Fibroblast of skin of right quadriceps (primary cell): Measurements from ENCODE around the gene CATSPERE.
A peak's percentile ranks its signal among the peaks of the same experiment; 100 is the strongest.
"Not testable (repeated sequence)": the region's sequence is repeated elsewhere in the genome, so short reads cannot be mapped to it uniquely, and the experiment has no call there.

Source experiments
- DNase-seq: peaks from one replicate; pipeline ENCODE4 v3.0.0-alpha.2; 2013

CATSPERE gene

DNA sequence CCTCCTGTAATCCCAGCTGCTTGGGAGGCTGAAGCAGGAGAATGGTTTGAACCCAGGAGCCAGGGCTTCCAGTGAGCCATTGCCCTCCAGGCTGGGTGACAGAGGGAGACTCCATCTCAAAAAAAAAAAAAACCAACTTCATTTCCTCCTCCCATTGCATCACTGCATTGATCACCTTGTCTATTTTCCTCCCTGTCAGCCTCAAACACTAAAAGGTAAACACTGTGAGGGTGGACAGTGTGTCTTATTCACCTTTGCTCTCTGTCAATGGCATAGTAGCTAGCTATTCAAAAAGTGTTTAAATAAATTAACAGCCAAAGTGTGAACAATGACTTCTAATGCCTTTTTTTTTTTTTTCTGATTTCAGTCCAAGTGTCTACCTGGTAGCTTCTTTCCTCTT lies 178.5 kb downstream of the CATSPERE start:
- no peak for DNase-seq

DNA sequence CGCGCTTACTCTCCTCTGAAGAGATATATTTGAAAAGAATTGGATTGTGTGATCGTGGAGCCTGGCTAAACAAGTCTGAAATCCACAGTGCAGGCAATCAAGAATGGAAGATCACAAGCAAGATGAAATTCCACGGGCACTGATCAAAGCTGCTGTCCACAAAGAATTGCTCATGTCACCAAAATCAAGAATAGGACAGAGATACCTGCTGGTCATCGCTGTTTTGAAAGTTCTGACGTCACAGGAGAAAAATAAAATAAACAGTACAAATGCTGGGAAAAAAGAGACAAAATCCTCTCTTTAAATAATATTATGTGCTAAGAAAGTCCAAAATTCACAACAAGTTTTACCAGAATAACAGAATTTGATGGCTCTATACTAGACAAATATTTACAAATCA lies 179.8 kb downstream of the CATSPERE start:
- no peak for DNase-seq

GRCh38 chr1:244642526-244642925 lies 181.5 kb downstream of the CATSPERE start:
- DNase-seq = no peak

DNA sequence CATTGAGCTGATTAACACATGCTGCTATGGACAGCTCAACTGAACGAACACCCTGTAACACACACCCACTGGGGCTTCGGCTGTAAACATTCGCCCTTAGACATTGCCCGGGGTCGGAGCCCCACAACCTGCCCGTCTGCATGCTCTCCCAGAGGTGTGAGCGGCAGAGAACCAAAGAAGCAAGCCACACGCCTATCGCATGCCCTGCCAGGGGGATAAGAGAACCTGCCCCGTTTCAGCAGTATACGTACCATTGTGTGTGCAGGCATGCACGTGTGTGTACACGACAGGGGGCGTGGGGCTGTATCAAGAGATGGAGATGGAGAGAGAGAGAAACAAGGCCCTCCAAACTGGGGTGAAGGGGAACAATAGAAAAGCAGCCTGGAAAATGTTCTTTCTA lies 181.9 kb downstream of the CATSPERE start:
- DNase-seq = no peak

DNA sequence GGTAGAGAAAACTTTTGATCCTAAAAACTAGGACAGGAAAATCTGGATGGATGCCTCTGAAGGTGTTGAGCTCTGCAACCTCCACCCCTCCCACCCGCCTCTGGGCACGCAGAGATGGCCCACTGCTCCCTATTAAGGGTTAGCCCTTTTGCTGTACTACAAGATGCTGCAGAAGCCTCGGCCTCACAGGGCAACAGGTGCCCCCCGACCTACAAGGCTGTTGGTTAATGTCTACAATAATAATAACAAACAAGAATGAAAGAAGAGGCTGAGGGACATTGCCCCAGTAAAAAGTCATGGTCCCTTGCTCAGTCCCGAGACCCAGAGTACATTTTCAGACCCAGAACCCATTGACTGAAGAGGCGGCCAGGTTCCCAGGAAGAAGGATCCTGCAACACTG lies 184.3 kb downstream of the CATSPERE start:
- DNase-seq = no peak

DNA sequence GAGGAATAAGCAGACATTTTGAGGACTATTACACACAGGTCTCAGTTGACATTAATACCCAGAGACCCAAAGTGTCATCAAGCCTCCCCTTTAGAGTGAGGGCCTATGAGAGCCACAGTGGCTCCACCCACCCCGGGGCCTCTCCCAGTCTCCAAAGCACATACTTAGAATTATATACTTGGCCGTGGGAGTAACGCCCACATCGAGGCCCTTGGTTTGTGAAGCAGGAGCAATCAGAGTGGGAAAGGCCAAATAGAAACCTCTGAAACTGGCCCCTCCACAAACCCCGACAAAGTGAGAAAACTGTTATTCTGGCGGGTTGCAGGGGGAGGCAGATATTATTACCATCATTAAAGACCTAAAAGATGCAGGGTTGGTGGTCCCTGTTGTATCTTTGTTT lies 184.8 kb downstream of the CATSPERE start:
- DNase-seq = no peak

GRCh38 chr1:244647819-244648218 lies 186.7 kb downstream of the CATSPERE start:
- DNase-seq = no peak

- DNase-seq = peak; percentile 38
Measured at GRCh38 chr1:244651956-244652622, 191.0 kb downstream of the CATSPERE start.

DNA sequence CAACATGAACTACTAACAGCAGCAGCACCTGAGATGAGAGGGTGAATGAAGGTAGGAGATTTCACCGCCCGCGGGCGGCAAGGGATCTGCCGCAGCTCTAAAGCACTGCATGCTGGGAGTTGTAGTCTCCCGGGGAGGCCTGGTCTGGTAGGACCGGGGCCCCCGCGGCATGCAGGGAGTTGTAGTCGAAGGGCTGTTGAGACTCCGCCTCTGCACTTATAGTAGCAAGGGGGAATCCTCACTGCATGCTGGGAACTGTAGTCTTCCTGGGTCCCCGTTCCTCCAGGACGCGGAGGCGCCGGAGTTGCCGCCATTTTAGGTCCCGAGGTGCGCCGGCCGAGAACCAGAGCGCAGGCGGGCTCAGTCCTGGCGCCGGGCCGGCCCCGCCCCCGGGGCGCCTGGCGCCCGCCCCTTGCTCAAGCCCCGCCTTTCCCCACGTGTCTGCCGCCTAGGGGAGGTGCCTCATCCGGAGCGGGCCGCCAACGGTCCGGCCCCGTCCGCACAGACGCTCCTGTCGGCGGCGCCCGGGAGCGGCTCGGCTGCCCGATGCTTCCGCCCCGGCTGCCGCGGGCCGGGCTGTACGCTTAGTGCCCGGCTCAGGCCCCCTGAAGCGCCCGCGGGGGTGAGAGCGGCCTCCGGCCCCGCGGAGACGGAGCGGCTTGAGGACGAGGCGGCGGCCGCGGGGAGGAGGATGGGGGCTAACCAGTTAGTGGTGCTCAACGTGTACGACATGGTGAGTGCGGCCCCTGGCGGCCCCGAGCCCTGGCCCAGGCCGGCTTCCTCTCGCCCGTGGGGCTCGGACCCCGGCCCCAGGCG lies 191.8 kb downstream of the CATSPERE start, which contains the start of gene DESI2:
Gene DESI2, plus strand, starts transcription at position 504 of the 816 bp plus-strand sequence. Its CDS starts 188 bp downstream, at position 692.
- DNase-seq = peak; percentile 99

- peak; percentile 21 for DNase-seq
Measured at GRCh38 chr1:244653439-244654107, 192.5 kb downstream of the CATSPERE start.

DNA sequence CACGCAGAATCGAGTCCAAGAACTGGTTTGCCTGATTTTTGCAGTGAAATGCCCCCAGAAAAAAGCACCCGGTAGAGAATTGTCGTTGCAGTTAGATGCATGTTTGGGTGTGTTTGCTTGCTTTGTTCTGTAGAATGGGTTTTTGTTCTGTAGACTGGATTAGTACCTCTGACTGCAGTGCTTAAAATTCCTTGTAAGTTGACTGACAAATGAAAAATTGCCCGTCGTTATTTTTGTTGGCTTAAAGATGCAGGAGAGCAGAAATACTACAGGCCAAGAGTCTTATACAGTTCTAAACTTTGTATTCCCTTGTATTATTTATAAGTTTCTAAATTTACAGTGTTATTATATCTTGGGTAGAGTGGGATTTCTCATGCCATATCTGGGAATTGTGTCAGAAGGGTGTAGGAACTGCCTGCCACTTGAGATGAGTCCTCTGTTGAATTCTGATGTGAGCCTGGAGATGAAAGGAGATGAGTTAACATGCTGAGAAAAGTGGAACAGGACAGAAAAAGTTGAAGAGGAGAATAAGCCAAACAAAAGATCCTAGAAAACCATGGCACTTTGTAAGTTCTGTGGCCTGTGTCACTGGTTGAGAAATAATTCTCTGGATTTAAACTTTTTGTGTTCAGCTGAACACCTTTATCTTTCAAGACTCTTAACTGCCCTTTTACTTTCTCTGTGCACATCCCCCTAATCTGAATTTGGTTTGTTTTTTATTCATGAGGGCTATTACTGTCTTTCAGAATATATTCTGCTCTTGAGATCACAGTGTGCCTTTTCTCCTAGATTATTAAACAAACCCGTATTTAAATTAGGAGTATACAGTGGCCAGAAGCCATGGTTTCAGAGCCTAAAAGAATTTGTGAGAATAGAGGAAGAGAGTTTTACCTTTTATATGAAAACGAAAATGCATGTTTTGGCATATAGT lies 193.3 kb downstream of the CATSPERE start:
- no peak for DNase-seq

DNA sequence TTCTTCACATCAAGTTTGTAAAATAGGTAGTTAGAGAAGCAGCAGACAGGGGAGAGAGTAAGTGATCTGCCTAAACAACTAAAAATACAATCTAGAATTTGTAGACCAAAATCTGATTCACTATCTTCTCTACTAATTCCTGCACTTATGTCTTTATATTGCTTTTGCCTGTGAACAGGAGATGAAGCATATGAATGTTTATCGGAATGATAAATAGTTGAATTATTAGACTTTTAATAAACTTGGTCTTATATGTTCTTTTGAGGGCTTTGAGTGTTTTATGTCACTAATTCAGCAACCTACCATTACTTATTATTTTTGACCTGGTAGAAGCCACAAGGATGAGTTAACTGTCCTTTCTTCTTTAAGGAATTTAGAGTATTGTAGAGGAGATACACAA lies 194.1 kb downstream of the CATSPERE start:
- DNase-seq = no peak

- no peak for DNase-seq
Measured at GRCh38 chr1:244657421-244657820, 196.3 kb downstream of the CATSPERE start.

DNA sequence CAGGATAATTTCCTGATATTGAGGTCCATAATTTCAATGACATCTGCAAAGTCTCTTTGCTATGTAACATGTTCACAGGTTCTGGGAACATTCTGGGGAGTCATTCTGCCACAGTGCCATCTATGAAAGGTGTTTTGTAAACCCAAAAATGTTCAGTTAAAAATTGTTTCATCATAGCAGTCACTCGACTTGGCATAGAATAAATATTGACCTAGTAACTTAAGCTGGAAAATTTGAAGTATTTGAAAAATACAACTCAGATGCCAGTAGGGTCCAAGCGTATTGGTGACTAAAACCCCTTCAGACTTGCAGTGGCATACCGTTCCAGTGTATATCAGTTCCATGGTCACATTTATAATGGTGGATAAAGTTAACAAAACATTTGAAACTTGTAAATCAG lies 198.6 kb downstream of the CATSPERE start:
- DNase-seq = no peak

- DNase-seq = no peak
Measured at GRCh38 chr1:244660595-244660994, 199.5 kb downstream of the CATSPERE start.

- not testable (repeated sequence) for DNase-seq
Measured at GRCh38 chr1:244661569-244662312, 200.7 kb downstream of the CATSPERE start.

DNA sequence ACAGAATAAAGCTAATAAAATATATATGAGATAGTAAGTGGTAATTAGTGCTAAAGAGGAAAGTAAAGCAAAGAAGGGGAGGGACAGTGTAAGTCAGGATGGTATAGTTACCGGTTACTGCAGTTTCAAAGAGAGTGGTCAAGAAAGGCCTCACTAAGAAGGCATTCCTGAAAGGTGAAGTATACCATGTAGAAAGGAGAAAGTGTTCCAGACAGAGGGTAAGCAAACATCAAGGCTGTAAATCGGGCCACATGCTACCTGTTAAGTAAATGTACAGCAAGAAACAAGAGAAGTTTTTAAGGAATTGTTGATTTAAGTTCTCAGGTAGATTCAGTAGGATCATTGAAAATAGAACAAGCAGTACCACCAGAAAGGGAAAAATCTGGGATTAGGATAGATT lies 201.5 kb downstream of the CATSPERE start:
- no peak for DNase-seq

GRCh38 chr1:244664353-244664752 lies 203.3 kb downstream of the CATSPERE start:
- no peak for DNase-seq

- peak; percentile 86 for DNase-seq
Measured at GRCh38 chr1:244665771-244666217, 204.7 kb downstream of the CATSPERE start.

DNA sequence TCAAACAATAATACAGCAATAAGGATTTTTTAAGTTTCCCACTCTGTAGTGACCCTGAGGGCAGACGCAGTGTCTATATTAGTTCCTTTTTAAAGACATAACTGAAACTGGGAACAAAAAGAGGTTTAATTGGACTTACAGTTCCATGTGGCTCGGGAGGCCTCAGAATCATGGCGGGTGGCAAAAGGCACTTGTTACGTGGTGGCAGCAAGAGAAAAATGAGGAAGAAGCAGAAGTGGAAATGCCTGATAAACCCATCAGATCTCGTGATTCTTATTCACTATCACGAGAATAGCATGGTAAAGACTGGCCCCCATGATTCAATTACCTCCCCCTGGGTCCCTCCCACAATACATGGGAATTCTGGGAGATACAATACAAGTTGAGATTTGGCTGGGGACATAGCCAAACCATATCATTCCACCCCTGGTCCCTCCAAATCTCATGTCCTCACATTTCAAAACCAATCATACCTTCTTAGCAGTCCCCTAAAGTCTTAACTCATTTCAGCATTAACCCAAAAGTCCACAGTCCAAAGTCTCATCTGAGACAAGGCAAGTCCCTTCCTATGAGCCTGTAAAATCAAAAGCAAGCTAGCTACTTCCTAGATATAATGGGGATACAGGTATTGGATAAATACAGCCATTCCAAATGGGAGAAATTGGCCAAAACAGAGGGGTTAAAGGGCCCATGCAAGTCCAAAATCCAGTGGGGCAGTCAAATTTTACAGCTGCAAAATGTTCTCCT lies 205.8 kb downstream of the CATSPERE start:
- not testable (repeated sequence) for DNase-seq

GRCh38 chr1:244667797-244668196 lies 206.7 kb downstream of the CATSPERE start:
- no peak for DNase-seq
